Adrenal gland (tissue), 12 donors: Measurements from ENCODE around the gene BCAS4. TPM values are rescaled to one million over a fixed set of nuclear protein-coding genes. Genes with fewer than 3 reads are reported as not detected.
"Not testable (repeated sequence)": the region's sequence is repeated elsewhere in the genome, so short reads cannot be mapped to it uniquely, and the experiment has no call there.

Experiments used
- DNase-seq, 7 donors: peaks; one replicate each; pipeline ENCODE4 v3.0.0-alpha.2; 2019 to 2020
- H3K27ac ChIP-seq, 5 donors: fragments of 200-600 bp; sonication (generic) in 4 of 5; 1 replicate in 3 of 5; 2 replicates in 2 of 5; pipeline versions ENCODE4 v1.5.1 to v1.8.0; 2016 to 2020; ENCODE audit warnings: mild to moderate bottlenecking in 1 of 5
- H3K27me3 ChIP-seq: fragments of 200-600 bp; 2 replicates; pipeline ENCODE4 v1.8.0; 2021
- H3K36me3 ChIP-seq, 2 donors: fragments of 200-600 bp; replicated peaks in 1 of 2; 1 replicate in 1 of 2; 2 replicates in 1 of 2; pipeline versions ENCODE4 v1.5.1 to v1.8.0; 2018 to 2022
- H3K4me1 ChIP-seq, 2 donors: fragments of 200-600 bp; replicated peaks in 1 of 2; 1 replicate in 1 of 2; 2 replicates in 1 of 2; pipeline versions ENCODE4 v1.5.1 to v1.8.0; 2018 to 2021
- H3K4me3 ChIP-seq, 4 donors: fragments of 200-600 bp; sonication (generic) in 3 of 4; one replicate each; pipeline ENCODE4 v1.5.1; 2016 to 2018
- H3K9me3 ChIP-seq, 3 donors: fragments of 200-600 bp; sonication (generic) in 1 of 3; replicated peaks in 1 of 3; 1 replicate in 2 of 3; 2 replicates in 1 of 3; pipeline versions ENCODE4 v1.5.1 to v1.8.0; 2016 to 2021
- CTCF ChIP-seq, 6 experiments: fragments of 450-650 bp in 4 of 6; fragments of 200-600 bp in 2 of 6; sonication (generic) in 1 of 6; IDR thresholded peaks; 1 replicate in 5 of 6; 2 replicates in 1 of 6; pipeline versions ENCODE4 v1.5.1 to v1.8.0; 2016 to 2021; ENCODE audit warnings: antibody characterized with exemption in 6 of 6, mild to moderate bottlenecking in 2 of 6, moderate library complexity in 1 of 6
- POLR2A ChIP-seq, 2 donors: fragments of 450-650 bp; IDR thresholded peaks; one replicate each; pipeline ENCODE4 v1.6.1; 2017; ENCODE audit warnings: antibody characterized with exemption in 2 of 2, mild to moderate bottlenecking in 2 of 2, moderate library complexity in 1 of 2
- WGBS, 4 donors: extraction: QIAGEN DNeasy Blood & Tissue Kit in 2 of 4; methylation state at CpG; one replicate each; pipeline versions ENCODE4 v1.1.5 to v1.1.7; 2013 to 2017; 5-methylcytosine and 5-hydroxymethylcytosine counted together
- intact Hi-C, 2 donors: fragments of 100-400 bp; cut with DNase I; formaldehyde crosslinking; loops; one replicate each; pipeline versions ENCODE4 v1.14.1 to v1.15.0; 2022 to 2023
- polyA plus RNA-seq, 3 donors: library from polyadenylated mRNA; stranded (reverse); fragments of 200-250 nt in 2 of 3; fragments of 350-450 nt in 1 of 3; fragmentation: Illumina TruSeq in 1 of 3; extraction: RNeasy Lipid Tissue Mini Kit (QIAGEN cat#74804) in 1 of 3; gene quantifications; one replicate each; pipeline ENCODE4 v1.2.3, GENCODE V29; 2013 to 2014
- total RNA-seq, 9 donors: library from RNA; depleted of rRNA in 4 of 9; stranded (reverse); fragments of >200 nt in 4 of 9; fragments of 120-200 nt in 1 of 9; fragmentation: NEBNext Ultra II Directional in 1 of 9; extraction: Animal tissue kit (Norgen Biotek cat#: 25700) in 1 of 9; gene quantifications; one replicate each; pipeline versions ENCODE4 v1.1.0 to v1.2.4, GENCODE V29; 2013 to 2023
- donor health status: healthy with polysubstance abuse.
- donor health status: Bipolar disorder and iron deficiency.
- donor health status: DM: yes; HTN: yes; CAD: no.
- donor health status: DM: no; HTN: no; CAD: no.
- donor health status: DM: no; HTN: no; CAD: no.
- donor health status: DM: yes; HTN: yes; CAD: no.

The BCAS4 gene
- total and polyA plus RNA-seq, 12 donors, result 0.66 to 5.1 (median 1.5) TPM

- Histone ChIP-seq H3K4me1 (no peaks in the 10 kb centered on the region), H3K9me3 (no peaks in the 10 kb centered on the region), H3K27me3 (no peaks in the 10 kb centered on the region), H3K4me3 (no peak overlapping the region), H3K36me3 (no peaks in the 10 kb centered on the region), H3K27ac (no peak overlapping the region)
- intact Hi-C loops, result no loop called here
- DNase-seq, result no peak
- 60 to 68% (median 65%) methylated on average over 2 of the region's 2 CpGs for WGBS, 4 donors
- TF ChIP-seq POLR2A (IDR thresholded peaks at IDR 0.05) (no peak), CTCF (IDR thresholded peaks at IDR 0.05) (no peak)
Measured at GRCh38 chr20:50777373-50777772, 17.5 kb upstream of the BCAS4 start.

GRCh38 chr20:50778994-50779393 is 15.9 kb upstream of the BCAS4 start:
- WGBS, 4 donors, result 82 to 89% (median 84%) methylated on average over 8 of the region's 8 CpGs
- H3K36me3 ChIP-seq, H3K4me3 ChIP-seq: not testable (repeated sequence)

GRCh38 chr20:50783390-50783789 is 11.5 kb upstream of the BCAS4 start:
- Histone ChIP-seq H3K36me3 (no peaks in the 10 kb centered on the region), H3K27ac (no peak overlapping the region), H3K9me3 (no peaks in the 10 kb centered on the region), H3K4me1 (no peaks in the 10 kb centered on the region), H3K27me3 (no peaks in the 10 kb centered on the region), H3K4me3 (no peak overlapping the region)
- DNase-seq, result no peak
- intact Hi-C loops, result no loop called here
- 89 to 100% (median 90%) methylated on average over 2 of the region's 2 CpGs for WGBS, 4 donors
- no peak for TF ChIP-seq CTCF (IDR thresholded peaks at IDR 0.05)
- no peak for TF ChIP-seq POLR2A (IDR thresholded peaks at IDR 0.05)

More at GRCh38 chr20:50778994-50779393, 15.9 kb upstream of the BCAS4 start:
- H3K4me1 ChIP-seq, H3K27me3 ChIP-seq, DNase-seq, H3K9me3 ChIP-seq, intact Hi-C loops, H3K27ac ChIP-seq: not testable (repeated sequence)

GRCh38 chr20:50783903-50784302 is 11.0 kb upstream of the BCAS4 start:
- H3K27me3 ChIP-seq, result no peaks in the 10 kb centered on the region
- no peak for DNase-seq
- no peaks in the 10 kb centered on the region for H3K9me3 ChIP-seq
- no peak for TF ChIP-seq POLR2A (IDR thresholded peaks at IDR 0.05)
- TF ChIP-seq CTCF (IDR thresholded peaks at IDR 0.05), result no peak
- 67 to 96% (median 87%) methylated on average over 5 to 6 of the region's 6 CpGs for WGBS, 4 donors
- intact Hi-C loops, result no loop called here
- H3K36me3 ChIP-seq, result no peaks in the 10 kb centered on the region
- no peaks in the 10 kb centered on the region for H3K4me1 ChIP-seq
- no peak overlapping the region for H3K27ac ChIP-seq
- H3K4me3 ChIP-seq, result no peak overlapping the region

- no peaks in the 10 kb centered on the region for H3K9me3 ChIP-seq
- no peaks in the 10 kb centered on the region for H3K4me1 ChIP-seq
- H3K27me3 ChIP-seq, result no peaks in the 10 kb centered on the region
- intact Hi-C loops, result no loop called here
- TF ChIP-seq POLR2A (IDR thresholded peaks at IDR 0.05), result no peak
- no peak for TF ChIP-seq CTCF (IDR thresholded peaks at IDR 0.05)
- no peaks in the 10 kb centered on the region for H3K36me3 ChIP-seq
- WGBS, 4 donors, result 70 to 85% (median 77%) methylated on average over 4 of the region's 4 CpGs
- no peak overlapping the region for H3K27ac ChIP-seq
- no peak for DNase-seq
- no peak overlapping the region for H3K4me3 ChIP-seq
Measured at GRCh38 chr20:50784464-50784863, 10.4 kb upstream of the BCAS4 start.
